Gastrocnemius medialis (tissue), 4 donors: ENCODE measurements around the gene CUX1. TPM values are rescaled to one million over a fixed set of nuclear protein-coding genes. Genes with fewer than 3 reads are reported as not detected.
"Not testable (repeated sequence)": the region's sequence is repeated elsewhere in the genome, so short reads cannot be mapped to it uniquely, and the experiment has no call there.

Source experiments
- ATAC-seq, 2 donors: fragments of 150-250 bp; one replicate each; pipeline ENCODE4 v1.9.1; 2016
- DNase-seq, 2 donors: peaks; one replicate each; pipeline ENCODE4 v3.0.0-alpha.2; 2019
- H3K27ac ChIP-seq, 4 donors: fragments of 200-600 bp; sonication (generic); 1 replicate in 1 of 4; 2 replicates in 3 of 4; pipeline ENCODE4 v1.5.1; 2016 to 2018; ENCODE audit warnings: mild to moderate bottlenecking in 2 of 4, moderate library complexity in 1 of 4
- H3K27me3 ChIP-seq, 3 donors: fragments of 200-600 bp; sonication (generic) in 2 of 3; 1 replicate in 1 of 3; 2 replicates in 2 of 3; pipeline versions ENCODE4 v1.5.1 to v1.6.0; 2016 to 2019; ENCODE audit warnings: mild to moderate bottlenecking in 1 of 3, moderate library complexity in 1 of 3
- H3K36me3 ChIP-seq, 2 donors: fragments of 200-600 bp; sonication (generic) in 1 of 2; one replicate each; pipeline ENCODE4 v1.5.1; 2017 to 2018
- H3K4me1 ChIP-seq, 2 donors: fragments of 200-600 bp; sonication (generic) in 1 of 2; one replicate each; pipeline ENCODE4 v1.5.1; 2016 to 2017; ENCODE audit warnings: mild to moderate bottlenecking in 2 of 2
- H3K4me3 ChIP-seq, 4 donors: fragments of 200-600 bp; sonication (generic) in 3 of 4; 1 replicate in 1 of 4; 2 replicates in 3 of 4; pipeline ENCODE4 v1.5.1; 2016 to 2019; ENCODE audit warnings: mild to moderate bottlenecking in 2 of 4
- H3K9me3 ChIP-seq, 3 donors: fragments of 200-600 bp; sonication (generic) in 2 of 3; 1 replicate in 1 of 3; 2 replicates in 2 of 3; pipeline ENCODE4 v1.5.1; 2016 to 2019
- CTCF ChIP-seq, 5 experiments: fragments of 450-650 bp in 3 of 5; fragments of 200-600 bp in 2 of 5; sonication (generic) in 2 of 5; IDR thresholded peaks in 4 of 5; conservative IDR thresholded peaks in 1 of 5; 1 replicate in 4 of 5; 2 replicates in 1 of 5; pipeline ENCODE4 v1.5.1; 2016 to 2019; ENCODE audit warnings: antibody characterized with exemption in 5 of 5, mild to moderate bottlenecking in 3 of 5, moderate library complexity in 3 of 5
- POLR2A ChIP-seq, 2 donors: fragments of 450-650 bp; IDR thresholded peaks; one replicate each; pipeline ENCODE4 v1.6.1; 2017; ENCODE audit warnings: antibody characterized with exemption in 2 of 2, mild to moderate bottlenecking in 2 of 2, moderate library complexity in 2 of 2
- in situ Hi-C, 4 donors: fragments of 200-750 bp; cut with MboI; loops; one replicate each; pipeline versions ENCODE4 v1.15.0 to v1.8.0; 2017; ENCODE audit warnings: low sequenced_read_pairs in 4 of 4
- intact Hi-C: fragments of 100-400 bp; cut with DNase I; formaldehyde crosslinking; loops from one replicate; pipeline ENCODE4 v1.15.1; 2023; ENCODE audit warnings: low total_unique reads
- total RNA-seq, 4 donors: library from RNA; depleted of rRNA; stranded (reverse); fragments of >200 nt; gene quantifications; one replicate each; pipeline versions ENCODE4 v1.1.0 to v1.2.3, GENCODE V29; 2016

Gene CUX1
- total RNA-seq, 4 donors from 2014 or later = 44.1 to 57.9 (median 54.9) TPM

DNA sequence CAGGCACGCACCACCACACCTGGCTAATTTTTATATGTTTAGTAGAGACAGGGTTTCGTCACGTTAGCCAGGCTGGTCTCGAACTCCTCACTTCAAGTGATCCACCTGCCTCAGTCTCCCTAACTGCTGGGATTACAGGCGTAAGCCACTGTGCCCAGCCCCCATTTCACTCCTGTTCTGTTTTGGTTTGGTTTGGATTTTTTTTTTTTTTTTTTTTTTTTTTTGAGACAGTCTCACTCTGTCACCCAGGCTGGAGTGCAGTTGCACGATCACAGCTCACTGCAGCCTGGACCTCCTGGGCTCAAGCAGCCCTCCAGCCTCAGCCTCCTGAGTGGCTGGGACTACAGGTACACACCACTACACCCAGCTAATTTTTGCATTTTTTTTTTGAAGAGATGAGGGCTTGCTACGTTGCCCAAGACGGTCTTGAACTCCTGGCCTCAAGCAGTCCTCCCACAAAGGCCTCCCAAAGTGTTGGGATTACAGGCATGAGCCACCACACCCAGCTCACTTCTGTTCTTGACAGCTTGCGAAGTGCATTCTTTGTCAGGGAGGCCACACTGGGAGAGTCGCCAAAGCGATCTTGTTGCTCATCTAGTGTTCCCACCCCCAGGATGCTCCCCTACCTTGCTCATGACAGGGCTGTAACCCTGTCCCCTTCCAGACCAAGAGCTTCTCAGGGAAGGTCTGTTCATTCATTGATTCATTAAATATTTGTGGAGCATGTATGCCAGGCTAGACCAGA is 229.1 kb downstream of the CUX1 start:
- H3K9me3 ChIP-seq = no peaks in the 10 kb centered on the region
- DNase-seq (no peak), ATAC-seq (no peak)
- in situ Hi-C loops (no loop called here), intact Hi-C loops (loop anchor here (10.0 kb wide), 2 partner anchors 48 to 192 kb away; no protein-coding TSS in a partner anchor)
- TF ChIP-seq CTCF (IDR thresholded peaks at IDR 0.05 in 4 of 5, conservative IDR thresholded peaks at IDR 0.05 in 1 of 5) (no peak), POLR2A (IDR thresholded peaks at IDR 0.05) (no peak)
- no peak overlapping the region for H3K4me3 ChIP-seq
- no peaks in the 10 kb centered on the region for H3K27me3 ChIP-seq
- no peak overlapping the region for H3K27ac ChIP-seq
- H3K4me1 ChIP-seq = peaks cover 20 to 29% of the 10 kb centered on the region in 2 donors
- no peaks in the 10 kb centered on the region for H3K36me3 ChIP-seq

DNA sequence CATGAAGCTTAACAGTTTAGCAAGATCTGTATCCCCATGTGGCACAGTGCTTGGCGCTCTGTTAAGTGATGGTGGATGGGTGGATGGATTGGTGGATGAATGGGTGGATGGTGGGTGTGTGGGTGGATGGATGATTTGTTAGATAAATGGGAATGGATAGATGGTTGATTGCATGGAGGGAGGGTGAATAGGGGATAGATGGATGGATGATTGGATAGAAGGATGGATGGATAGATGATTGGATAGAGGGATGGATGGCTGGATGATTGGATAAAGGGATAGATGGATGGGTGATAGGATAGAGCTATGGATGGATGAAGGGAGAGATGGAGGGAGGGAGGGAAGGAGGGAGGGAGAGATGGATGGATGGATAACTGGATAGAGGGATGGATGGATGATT is 229.7 kb downstream of the CUX1 start:
- Histone ChIP-seq H3K9me3 (no peaks in the 10 kb centered on the region), H3K4me3 (no peak overlapping the region), H3K27me3 (no peaks in the 10 kb centered on the region), H3K36me3 (no peaks in the 10 kb centered on the region), H3K27ac (no peak overlapping the region), H3K4me1 (peaks cover 27 to 31% of the 10 kb centered on the region in 2 donors)
- TF ChIP-seq CTCF (IDR thresholded peaks at IDR 0.05 in 4 of 5, conservative IDR thresholded peaks at IDR 0.05 in 1 of 5) = no peak
- TF ChIP-seq POLR2A (IDR thresholded peaks at IDR 0.05) = no peak
- in situ Hi-C loops = no loop called here
- ATAC-seq (no peak), DNase-seq (no peak)
- intact Hi-C loops = loop anchor here (10.0 kb wide), 2 partner anchors 48 to 192 kb away; no protein-coding TSS in a partner anchor

DNA sequence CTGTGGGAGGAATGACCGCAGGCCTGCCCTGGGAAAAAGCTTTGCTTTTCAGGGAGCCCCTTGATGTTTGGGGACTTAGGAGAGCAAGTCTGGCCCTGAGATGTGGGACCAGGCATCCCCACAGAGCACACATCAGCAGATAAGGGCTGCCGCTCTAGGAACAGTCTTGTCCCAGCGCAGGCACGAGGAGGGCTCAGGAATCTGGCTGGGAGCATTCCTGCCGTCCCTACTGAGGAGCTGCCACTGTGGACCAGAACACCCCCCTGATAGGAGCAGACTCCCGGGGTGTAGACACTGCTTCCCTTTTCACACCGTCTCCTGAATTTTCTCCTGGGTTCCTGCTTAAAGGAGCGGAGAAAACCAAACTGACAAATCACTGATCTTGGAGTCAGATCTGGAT is 232.3 kb downstream of the CUX1 start:
- ATAC-seq (no peak), DNase-seq (no peak)
- in situ Hi-C loops (no loop called here), intact Hi-C loops (loop anchor here (10.0 kb wide), 2 partner anchors 45 to 195 kb away; no protein-coding TSS in a partner anchor)
- Histone ChIP-seq H3K27me3 (no peaks in the 10 kb centered on the region), H3K27ac (no peak overlapping the region), H3K4me3 (no peak overlapping the region), H3K9me3 (peaks cover 0 to 4% (median 0%) of the 10 kb centered on the region in 3 donors), H3K4me1 (peaks cover 28 to 33% of the 10 kb centered on the region in 2 donors), H3K36me3 (no peaks in the 10 kb centered on the region)
- TF ChIP-seq POLR2A (IDR thresholded peaks at IDR 0.05) (no peak), CTCF (IDR thresholded peaks at IDR 0.05 in 4 of 5, conservative IDR thresholded peaks at IDR 0.05 in 1 of 5) (no peak)

DNA sequence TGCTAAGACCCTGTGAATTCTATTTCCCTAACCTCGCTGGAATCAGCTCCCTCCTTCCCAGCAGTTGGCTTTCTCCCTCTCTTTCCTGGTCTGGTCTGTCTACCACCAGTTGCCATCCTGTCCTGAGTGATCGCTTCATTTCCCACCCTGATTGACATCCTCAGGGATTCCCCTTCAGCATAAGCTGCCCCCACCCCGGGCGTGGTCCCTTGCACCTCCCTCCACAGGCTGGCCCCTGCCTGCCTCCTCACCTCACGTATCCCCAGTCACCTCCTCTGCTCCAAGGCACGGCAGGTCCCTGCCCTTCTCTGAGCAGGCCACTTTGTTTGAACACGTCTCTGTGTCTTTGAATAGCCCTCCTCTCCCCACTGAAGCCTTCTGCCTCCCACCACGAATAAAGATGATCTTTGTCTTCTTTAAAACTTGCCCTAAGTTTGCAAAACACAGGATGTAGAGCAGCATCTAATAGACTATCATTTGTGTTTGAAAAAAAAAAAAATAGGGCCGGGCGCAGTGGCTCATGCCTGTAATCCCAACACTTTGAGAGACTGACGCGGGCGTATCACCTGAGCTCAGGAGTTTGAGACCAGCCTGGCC is 233.5 kb downstream of the CUX1 start:
- peak overlapping the region in 1 of 4 donors; percentile 41 for H3K27ac ChIP-seq
- no peaks in the 10 kb centered on the region for H3K36me3 ChIP-seq
- no peak for TF ChIP-seq POLR2A (IDR thresholded peaks at IDR 0.05)
- TF ChIP-seq CTCF (IDR thresholded peaks at IDR 0.05 in 4 of 5, conservative IDR thresholded peaks at IDR 0.05 in 1 of 5) = no peak
- ATAC-seq (no peak), DNase-seq (no peak)
- no peak overlapping the region for H3K4me3 ChIP-seq
- peaks cover 16 to 24% of the 10 kb centered on the region in 2 donors for H3K4me1 ChIP-seq
- intact Hi-C loops (no loop called here), in situ Hi-C loops (no loop called here)
- no peaks in the 10 kb centered on the region for H3K27me3 ChIP-seq
- H3K9me3 ChIP-seq = peaks cover 0 to 4% (median 0%) of the 10 kb centered on the region in 3 donors

DNA sequence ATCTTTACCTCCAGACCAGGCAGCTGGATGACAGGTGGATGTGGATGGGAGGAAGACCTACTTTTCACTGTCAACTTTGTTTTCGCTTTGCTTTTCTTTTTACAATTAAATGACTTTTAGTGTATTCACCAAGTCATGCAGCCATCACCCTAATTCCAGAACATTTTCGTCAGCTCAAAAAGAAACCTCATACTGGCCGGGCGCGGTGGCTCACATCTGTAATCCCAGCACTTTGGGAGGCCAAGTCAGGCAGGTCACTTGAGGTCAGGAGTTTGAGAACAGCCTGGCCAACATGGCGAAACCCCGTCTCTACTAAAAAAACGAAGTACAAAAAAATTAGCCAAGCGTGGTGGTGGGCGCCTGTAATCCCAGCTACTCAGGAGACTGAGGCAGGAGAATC is 234.3 kb downstream of the CUX1 start:
- intact Hi-C loops, H3K27me3 ChIP-seq, in situ Hi-C loops, H3K9me3 ChIP-seq, H3K4me3 ChIP-seq, H3K36me3 ChIP-seq: not testable (repeated sequence)
- Histone ChIP-seq H3K27ac (peak overlapping the region in 3 of 4 donors; percentile 9 to 41 (median 23)), H3K4me1 (peaks cover 15 to 22% of the 10 kb centered on the region in 2 donors)
- peak in 1 of 2 donors; percentile 50 for ATAC-seq
- DNase-seq = peak in 1 of 2 donors; percentile 23
